GM12878 (cell line): ENCODE measurements around the gene BRCA2. TPM values are rescaled to one million over a fixed set of nuclear protein-coding genes. Genes with fewer than 3 reads are reported as not detected.

Source experiments
- ATAC-seq: fragments of 200-7000 bp; cut with Tn5 transposase; 3 replicates; pipeline ENCODE4 v1.9.1; 2020; ENCODE audit warnings: mild to moderate bottlenecking, moderate library complexity
- BruUV-seq: library from RNA; stranded (reverse); fragments of 400-500 nt; replicated peaks from 2 replicates; lab custom pipeline; 2021; lab: Mats Ljungman, UMichigan
- CTCF ChIA-PET: fragments of 300-600 bp; sonication (Branson Sonifier 250); formaldehyde crosslinking; extraction: SDS; loops from one replicate; lab custom pipeline; 2021; ENCODE audit warnings: inconsistent platforms; lab: Yijun Ruan, JAX
- POLR2A ChIA-PET: fragments of 350-600 bp; formaldehyde crosslinking; extraction: SDS; loops from one replicate; lab custom pipeline; 2021; ENCODE audit warnings: inconsistent platforms; lab: Charles Lee
- RAD21 ChIA-PET: fragments of 300-600 bp; sonication (Branson Sonifier 250); formaldehyde crosslinking; loops from one replicate; lab custom pipeline; 2023; ENCODE audit warnings: antibody characterized with exemption; ENCODE audit not compliant: unreplicated experiment; lab: Charles Lee
- SMC1A ChIA-PET: fragments of 300-600 bp; sonication (Branson Sonifier 250); formaldehyde crosslinking; loops from one replicate; lab custom pipeline; 2023; ENCODE audit not compliant: unreplicated experiment, uncharacterized antibody; lab: Charles Lee
- DNase-seq: peaks from one replicate; pipeline ENCODE4 v3.0.0-alpha.2; 2011; ENCODE audit warnings: low read depth, low spot score
- FAIRE-seq: peaks from 3 replicates; lab custom pipeline; 2011; peaks lifted over from hg19 to GRCh38; lab: Jason Lieb, UNC
- H2AFZ ChIP-seq: 2 replicates; pipeline ENCODE4 v1.6.0; 2011; ENCODE audit warnings: low read depth, low read length, control low read depth; ENCODE audit not compliant: control insufficient read depth
- H3K27ac ChIP-seq: 2 replicates; pipeline ENCODE4 v1.5.1; 2011; ENCODE audit warnings: control low read depth; ENCODE audit not compliant: control insufficient read depth, insufficient read depth
- H3K27me3 ChIP-seq, 2 experiments: replicated peaks in 1 of 2; 2 replicates each; pipeline versions ENCODE4 v1.6.0 to v1.6.1; 2011; ENCODE audit warnings: low read length in 1 of 2; ENCODE audit not compliant: control insufficient read depth in 2 of 2, insufficient read depth in 2 of 2
- H3K36me3 ChIP-seq, 2 experiments: 2 replicates each; pipeline ENCODE4 v1.5.1; 2011; ENCODE audit warnings: low read length in 1 of 2; ENCODE audit not compliant: control insufficient read depth in 2 of 2, insufficient read depth in 2 of 2
- H3K4me1 ChIP-seq: 2 replicates; pipeline ENCODE4 v1.6.1; 2011; ENCODE audit warnings: mild to moderate bottlenecking, low read length, moderate library complexity, mixed read lengths; ENCODE audit not compliant: control insufficient read depth, insufficient read depth
- H3K4me2 ChIP-seq: 2 replicates; pipeline ENCODE4 v1.6.0; 2011; ENCODE audit warnings: control low read depth; ENCODE audit not compliant: control insufficient read depth, insufficient read depth
- H3K4me3 ChIP-seq: fragments of 200-600 bp; sonication (generic); 2 replicates; pipeline ENCODE4 v1.5.1; 2016
- H3K79me2 ChIP-seq: 2 replicates; pipeline ENCODE4 v1.6.0; 2011; ENCODE audit warnings: low read length; ENCODE audit not compliant: control insufficient read depth, insufficient read depth
- H3K9ac ChIP-seq: 2 replicates; pipeline ENCODE4 v1.8.0; 2011; ENCODE audit warnings: low read length, control low read depth, mixed read lengths; ENCODE audit not compliant: control insufficient read depth, insufficient read depth
- H3K9me3 ChIP-seq: replicated peaks from 3 replicates; pipeline ENCODE4 v1.5.1; 2011; ENCODE audit warnings: mild to moderate bottlenecking, low read length; ENCODE audit not compliant: control insufficient read depth, insufficient read depth
- H4K20me1 ChIP-seq: 2 replicates; pipeline ENCODE4 v1.6.0; 2011; ENCODE audit not compliant: control insufficient read depth, insufficient read depth
- MTA2 ChIP-seq: fragments of 450-650 bp; IDR thresholded peaks from 2 replicates; pipeline ENCODE4 v1.6.1; 2016; ENCODE audit warnings: low read depth, mild to moderate bottlenecking, moderate library complexity
- SP1 ChIP-seq: IDR thresholded peaks from one replicate; pipeline ENCODE4 v1.6.1; 2011; ENCODE audit warnings: low read depth, low read length
- STAT1 ChIP-seq: fragments of 450-650 bp; conservative IDR thresholded peaks from 2 replicates; pipeline ENCODE4 v1.6.1; 2014; ENCODE audit warnings: antibody characterized with exemption, mild to moderate bottlenecking
- TBL1XR1 ChIP-seq: IDR thresholded peaks from 2 replicates; pipeline ENCODE4 v1.6.1; 2012; ENCODE audit warnings: low read depth, low read length, improper control_type of control experiment
- WGBS: methylation state at CpG from one replicate; pipeline ENCODE4 v1.1.6; 2016; ENCODE audit warnings: low lambda C conversion rate; ENCODE audit not compliant: insufficient replicate concordance, insufficient coverage; ENCODE audit errors: missing lambda C conversion rate; 5-methylcytosine and 5-hydroxymethylcytosine counted together
- in situ Hi-C: fragments of 300-500 bp; cut with MboI; formaldehyde crosslinking; loops from 9 replicates; pipeline ENCODE4 v1.14.3; 2018; ENCODE audit warnings: mixed read lengths
- intact Hi-C: fragments of 100-400 bp; cut with micrococcal nuclease; formaldehyde crosslinking; loops from one replicate; pipeline ENCODE4 v1.14.2; 2022; ENCODE audit not compliant: unreplicated experiment
- polyA plus RNA-seq, 11 experiments: library from polyadenylated mRNA; depleted of rRNA in 4 of 11; unstranded in 6 of 11; stranded (reverse) in 5 of 11; fragments of >200 nt; fragmentation: Nextera tagmentation in 4 of 11; fragmentation: Illumina TruSeq in 1 of 11; extraction: Ambion mirVana in 4 of 11; extraction: Trizol in 1 of 11; gene quantifications; 1 replicate in 1 of 11; 2 replicates in 10 of 11; pipeline versions ENCODE4 v1.2.1 to v1.2.3, GENCODE V29; 2011 to 2016; ENCODE audit warnings: inconsistent platforms in 2 of 11, missing spikeins in 2 of 11, low read depth in 1 of 11
- total RNA-seq, 4 experiments: library from RNA; depleted of rRNA in 3 of 4; stranded (reverse); fragments of >200 nt in 3 of 4; fragmentation: Illumina TruSeq in 1 of 4; extraction: Trizol in 1 of 4; gene quantifications; 2 replicates each; pipeline versions ENCODE4 v1.2.1 to v1.2.3, GENCODE V29; 2013 to 2021
- TF ChIP-seq, protein P1 (sequence below): fragments of 450-650 bp; formaldehyde crosslinking; IDR thresholded peaks from 2 replicates; pipeline ENCODE4 v1.4.0; 2022; ENCODE audit warnings: mild to moderate bottlenecking, moderate library complexity

Gene BRCA2
- total and polyA plus RNA-seq, 10 of the 15 experiments (the other 5 are each of a cell fraction or from before 2014, with no cell fraction given): 7.6 to 42.2 (median 23.9) TPM

DNA sequence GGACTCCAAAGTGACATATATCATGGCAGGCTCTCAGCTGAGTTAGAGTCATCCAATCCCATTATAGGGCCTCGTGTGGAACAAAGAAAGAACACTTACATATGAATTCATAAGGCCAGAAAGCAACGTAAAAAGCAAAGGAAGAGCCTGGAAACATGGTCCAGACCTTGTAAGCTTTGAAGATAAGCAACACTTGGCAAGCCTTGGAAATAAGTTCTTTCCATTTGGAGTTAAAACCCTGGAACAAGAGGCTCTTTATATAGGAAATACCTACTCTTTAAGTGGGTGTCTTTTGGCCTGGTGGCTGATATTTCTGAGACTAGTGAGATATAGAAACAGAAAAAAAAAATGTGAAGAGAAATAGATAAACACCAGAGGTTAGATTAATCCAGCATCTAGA lies 49.6 kb upstream of the BRCA2 start:
- Histone ChIP-seq H3K79me2 (no peaks in the 10 kb centered on the region), H3K4me2 (no peak overlapping the region), H3K27ac (no peak overlapping the region), H3K36me3 (no peaks in the 10 kb centered on the region), H3K4me3 (no peak overlapping the region), H3K27me3 (no peaks in the 10 kb centered on the region), H4K20me1 (no peaks in the 10 kb centered on the region), H3K9ac (no peak overlapping the region), H3K9me3 (no peaks in the 10 kb centered on the region), H3K4me1 (no peaks in the 10 kb centered on the region), H2AFZ (no peak overlapping the region)
- in situ Hi-C loops: no loop called here
- TF ChIP-seq, protein P1, sequence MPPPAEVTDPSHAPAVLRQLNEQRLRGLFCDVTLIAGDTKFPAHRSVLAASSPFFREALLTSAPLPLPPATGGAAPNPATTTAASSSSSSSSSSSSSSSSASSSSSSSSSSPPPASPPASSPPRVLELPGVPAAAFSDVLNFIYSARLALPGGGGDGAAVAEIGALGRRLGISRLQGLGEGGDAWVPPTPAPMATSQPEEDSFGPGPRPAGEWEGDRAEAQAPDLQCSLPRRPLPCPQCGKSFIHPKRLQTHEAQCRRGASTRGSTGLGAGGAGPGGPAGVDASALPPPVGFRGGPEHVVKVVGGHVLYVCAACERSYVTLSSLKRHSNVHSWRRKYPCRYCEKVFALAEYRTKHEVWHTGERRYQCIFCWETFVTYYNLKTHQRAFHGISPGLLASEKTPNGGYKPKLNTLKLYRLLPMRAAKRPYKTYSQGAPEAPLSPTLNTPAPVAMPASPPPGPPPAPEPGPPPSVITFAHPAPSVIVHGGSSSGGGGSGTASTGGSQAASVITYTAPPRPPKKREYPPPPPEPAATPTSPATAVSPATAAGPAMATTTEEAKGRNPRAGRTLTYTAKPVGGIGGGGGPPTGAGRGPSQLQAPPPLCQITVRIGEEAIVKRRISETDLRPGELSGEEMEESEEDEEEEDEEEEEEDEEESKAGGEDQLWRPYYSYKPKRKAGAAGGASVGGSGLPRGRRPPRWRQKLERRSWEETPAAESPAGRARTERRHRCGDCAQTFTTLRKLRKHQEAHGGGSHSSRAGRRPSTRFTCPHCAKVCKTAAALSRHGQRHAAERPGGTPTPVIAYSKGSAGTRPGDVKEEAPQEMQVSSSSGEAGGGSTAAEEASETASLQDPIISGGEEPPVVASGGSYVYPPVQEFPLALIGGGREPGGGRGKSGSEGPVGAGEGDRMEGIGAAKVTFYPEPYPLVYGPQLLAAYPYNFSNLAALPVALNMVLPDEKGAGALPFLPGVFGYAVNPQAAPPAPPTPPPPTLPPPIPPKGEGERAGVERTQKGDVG (CRISPR knock-in tag): no peak
- TF ChIP-seq TBL1XR1 (no peak), STAT1 (no peak), MTA2 (no peak), SP1 (no peak)
- intact Hi-C loops: loop anchor here (5.0 kb wide), 1 partner anchor 177 kb away; no protein-coding TSS in a partner anchor
- BruUV-seq: no TSS peak
- DNase-seq (no peak), ATAC-seq (no peak), FAIRE-seq (no peak)
- 0% methylated on average over 2 of the region's 2 CpGs for WGBS
- RAD21 ChIA-PET: no interaction called here
- SMC1A ChIA-PET: interaction anchor here (0.9 to 1.0 kb wide), 2 partner anchors 10 to 11 kb away, joined by 3 read pairs; no protein-coding TSS in a partner anchor
- POLR2A ChIA-PET: no interaction called here
- CTCF ChIA-PET: interaction anchor here (1.0 to 4.0 kb wide), 3 partner anchors 10 to 177 kb away, joined by 4 to 21 read pairs (median 5); no protein-coding TSS in a partner anchor
